Brain microvascular endothelial cell (primary cell): ENCODE results near the gene CORO1C.
A peak's percentile ranks its signal among the peaks of the same experiment; 100 is the strongest.

Source experiments
- DNase-seq: peaks from one replicate; pipeline ENCODE4 v3.0.0-alpha.2; 2020
- H3K27ac ChIP-seq: fragments of 250-450 bp; sonication (Bioruptor Pico); 2 replicates; pipeline ENCODE4 v1.5.1; 2020; ENCODE audit warnings: mild to moderate bottlenecking, moderate library complexity
- H3K27me3 ChIP-seq: fragments of 250-450 bp; sonication (Bioruptor Pico); replicated peaks from 2 replicates; pipeline ENCODE4 v1.5.1; 2020; ENCODE audit warnings: mild to moderate bottlenecking
- H3K36me3 ChIP-seq: fragments of 250-450 bp; sonication (Bioruptor Pico); replicated peaks from 2 replicates; pipeline ENCODE4 v1.5.1; 2020; ENCODE audit warnings: mild to moderate bottlenecking
- H3K4me3 ChIP-seq: 2 replicates; pipeline ENCODE4 v1.5.1; 2011; ENCODE audit warnings: low read depth, mild to moderate bottlenecking, control low read depth, low read length, moderate library complexity
- in situ Hi-C: cut with HindIII; loops from 2 replicates; pipeline ENCODE4 v1.10.0; 2017; ENCODE audit warnings: low sequenced_read_pairs, low pct_ligation_motif_present
- TF ChIP-seq, protein P1 (sequence below): IDR thresholded peaks from 2 replicates; pipeline ENCODE4 v1.5.1; 2011; ENCODE audit warnings: low read depth, mild to moderate bottlenecking, moderate library complexity, low read length, control low read depth, inconsistent platforms; ENCODE audit errors: missing control alignments

The CORO1C gene

DNA sequence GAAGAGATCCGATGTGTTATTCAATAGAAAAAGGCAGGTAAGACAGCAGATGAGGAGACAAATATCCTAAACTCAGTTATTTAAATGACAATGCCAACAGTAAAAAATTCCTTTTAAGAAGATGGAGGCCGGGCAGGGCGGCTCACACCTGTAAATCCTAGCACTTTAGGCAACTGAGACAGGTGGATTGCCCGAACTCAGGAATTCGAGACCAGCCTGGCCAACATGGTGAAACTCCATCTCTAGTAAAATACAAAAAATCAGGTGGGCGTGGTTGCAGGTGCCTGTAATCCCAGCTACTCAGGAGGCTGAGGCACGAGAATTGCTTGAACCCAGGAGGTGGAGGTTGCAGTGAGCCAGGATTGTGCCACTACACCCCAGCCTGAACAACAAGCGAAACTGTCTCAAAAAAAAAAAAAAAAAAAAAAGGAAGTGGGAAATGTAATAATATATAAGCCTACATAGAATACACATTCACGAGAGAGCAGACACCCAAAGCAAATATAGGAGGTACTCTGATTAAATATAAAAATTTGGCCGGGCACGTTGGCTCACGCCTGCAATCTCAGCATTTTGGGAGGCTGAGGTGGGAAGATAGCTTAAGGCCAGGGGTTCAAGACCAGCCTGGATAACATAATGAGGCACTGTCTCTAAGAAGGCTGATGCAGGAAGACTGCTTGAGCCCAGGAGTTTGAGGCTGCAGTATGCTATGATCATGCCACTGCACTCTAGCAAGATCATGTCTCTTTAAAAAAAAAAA, 19.0 kb downstream of the CORO1C start:
- H3K27me3 ChIP-seq = no peaks in the 10 kb centered on the region
- no peak for DNase-seq
- peaks cover 11% of the 10 kb centered on the region for H3K36me3 ChIP-seq
- H3K27ac ChIP-seq = no peak overlapping the region
- TF ChIP-seq, protein P1, sequence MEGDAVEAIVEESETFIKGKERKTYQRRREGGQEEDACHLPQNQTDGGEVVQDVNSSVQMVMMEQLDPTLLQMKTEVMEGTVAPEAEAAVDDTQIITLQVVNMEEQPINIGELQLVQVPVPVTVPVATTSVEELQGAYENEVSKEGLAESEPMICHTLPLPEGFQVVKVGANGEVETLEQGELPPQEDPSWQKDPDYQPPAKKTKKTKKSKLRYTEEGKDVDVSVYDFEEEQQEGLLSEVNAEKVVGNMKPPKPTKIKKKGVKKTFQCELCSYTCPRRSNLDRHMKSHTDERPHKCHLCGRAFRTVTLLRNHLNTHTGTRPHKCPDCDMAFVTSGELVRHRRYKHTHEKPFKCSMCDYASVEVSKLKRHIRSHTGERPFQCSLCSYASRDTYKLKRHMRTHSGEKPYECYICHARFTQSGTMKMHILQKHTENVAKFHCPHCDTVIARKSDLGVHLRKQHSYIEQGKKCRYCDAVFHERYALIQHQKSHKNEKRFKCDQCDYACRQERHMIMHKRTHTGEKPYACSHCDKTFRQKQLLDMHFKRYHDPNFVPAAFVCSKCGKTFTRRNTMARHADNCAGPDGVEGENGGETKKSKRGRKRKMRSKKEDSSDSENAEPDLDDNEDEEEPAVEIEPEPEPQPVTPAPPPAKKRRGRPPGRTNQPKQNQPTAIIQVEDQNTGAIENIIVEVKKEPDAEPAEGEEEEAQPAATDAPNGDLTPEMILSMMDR = no peak
- no peak overlapping the region for H3K4me3 ChIP-seq
- in situ Hi-C loops = no loop called here

DNA sequence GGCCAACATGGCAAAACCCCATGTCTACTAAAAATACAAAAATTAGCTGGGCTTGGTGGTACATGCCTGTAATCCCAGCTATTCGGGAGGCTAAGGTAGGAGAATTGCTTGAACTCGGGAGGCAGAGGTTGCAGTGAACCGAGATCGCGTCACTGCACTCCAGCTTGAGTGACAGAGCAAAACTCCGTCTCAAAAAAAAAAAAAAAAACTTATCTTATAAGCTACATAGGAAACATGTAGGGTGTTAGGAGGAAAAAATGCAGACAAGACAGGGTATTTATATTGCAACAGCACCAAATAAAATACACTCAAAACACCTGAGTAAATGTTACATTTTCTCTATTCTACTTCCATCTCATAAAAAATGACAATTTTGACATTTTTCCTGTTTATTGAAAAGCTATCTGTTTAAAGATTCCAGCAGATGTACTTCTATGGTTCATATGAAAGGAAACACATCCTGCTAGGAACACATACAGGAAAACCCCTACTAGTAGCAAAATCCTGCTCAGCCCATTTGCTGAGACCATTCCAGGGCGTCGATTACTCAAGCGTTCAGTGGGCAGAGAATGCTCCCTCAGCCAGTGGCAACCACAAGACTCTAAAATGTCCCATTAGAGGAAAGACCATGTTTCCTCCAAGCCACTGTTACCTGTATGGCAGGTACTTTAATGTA, 19.7 kb downstream of the CORO1C start:
- in situ Hi-C loops = no loop called here
- Histone ChIP-seq H3K36me3 (peaks cover 7% of the 10 kb centered on the region), H3K27ac (no peak overlapping the region), H3K27me3 (no peaks in the 10 kb centered on the region), H3K4me3 (no peak overlapping the region)
- DNase-seq = no peak
- TF ChIP-seq, protein P1 = no peak

DNA sequence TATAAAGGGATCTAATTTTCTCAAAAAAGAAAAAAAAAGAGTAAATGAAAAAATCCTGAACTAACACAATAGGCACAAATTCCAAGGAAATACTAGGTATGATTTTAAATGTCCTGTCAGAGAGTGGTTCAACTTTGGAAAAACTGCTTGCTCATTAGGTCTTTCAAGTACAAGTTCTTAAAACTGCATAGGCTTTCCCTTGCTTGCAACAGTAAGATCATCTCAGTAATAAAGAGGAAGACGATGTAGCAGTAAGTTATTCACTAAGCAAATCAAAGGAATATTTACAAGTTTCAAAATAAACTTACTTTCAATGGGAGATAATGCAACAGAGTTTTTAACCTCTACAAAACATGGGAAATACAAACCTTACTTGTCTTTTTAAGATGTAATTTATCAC, 21.6 kb downstream of the CORO1C start:
- no peak for DNase-seq
- TF ChIP-seq, protein P1 = no peak
- in situ Hi-C loops = no loop called here
- Histone ChIP-seq H3K27me3 (no peaks in the 10 kb centered on the region), H3K36me3 (peaks cover 8% of the 10 kb centered on the region), H3K4me3 (no peak overlapping the region), H3K27ac (no peak overlapping the region)

DNA sequence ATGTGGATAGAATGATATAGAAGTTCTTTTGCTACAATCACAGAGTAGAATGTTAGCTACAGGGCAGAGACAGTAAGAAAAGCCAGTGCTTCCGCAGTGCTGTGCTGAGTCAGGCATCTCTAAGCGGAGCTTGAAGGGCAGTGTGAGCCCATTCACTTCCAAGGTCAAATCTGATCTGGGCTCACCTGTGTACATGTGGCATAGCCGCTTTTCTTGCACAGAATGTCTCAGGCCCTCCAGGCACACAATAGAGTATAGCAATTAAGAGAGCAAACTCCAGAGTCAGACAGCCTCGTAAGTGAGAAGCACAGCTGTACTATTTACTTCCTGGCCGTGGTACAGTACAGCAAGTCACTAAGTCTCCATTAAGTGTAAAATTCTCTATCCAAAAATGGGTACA, 26.8 kb downstream of the CORO1C start:
- Histone ChIP-seq H3K4me3 (no peak overlapping the region), H3K27ac (no peak overlapping the region), H3K36me3 (peaks cover 23% of the 10 kb centered on the region), H3K27me3 (no peaks in the 10 kb centered on the region)
- no peak for DNase-seq
- in situ Hi-C loops = no loop called here
- TF ChIP-seq, protein P1 = no peak

DNA sequence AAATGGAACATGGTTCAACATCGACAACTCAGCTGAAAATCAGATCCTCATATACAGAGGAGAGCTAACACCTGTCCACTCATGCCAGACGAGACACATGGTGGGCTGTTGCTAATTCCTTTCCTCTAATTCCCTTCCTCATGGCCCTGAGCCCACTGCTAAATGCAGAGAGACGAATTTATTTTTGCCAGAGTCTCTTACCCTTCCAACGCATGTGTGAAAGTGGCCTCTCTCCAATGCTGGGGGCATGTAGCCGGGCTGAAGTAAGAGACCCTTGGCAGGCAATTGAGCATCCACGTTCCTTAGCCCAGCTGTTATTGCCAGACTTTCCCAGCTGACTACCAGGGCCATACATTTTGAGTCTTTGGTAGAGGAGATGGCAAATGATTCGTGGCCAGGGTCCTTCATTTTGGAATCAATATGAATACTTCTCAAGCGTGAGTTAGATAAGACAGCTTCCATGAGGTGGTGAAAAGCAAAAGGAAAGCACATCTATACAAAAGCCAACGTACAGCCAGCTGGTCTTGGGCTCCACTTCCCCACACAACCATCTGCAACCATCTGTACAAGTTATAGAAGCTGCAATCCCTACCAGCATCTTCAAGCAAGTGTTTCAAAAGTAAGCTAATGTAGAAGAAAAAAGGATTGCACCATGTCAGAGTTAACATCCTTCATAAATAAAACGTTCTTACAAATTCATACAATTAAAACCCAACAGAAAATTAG, 28.6 kb downstream of the CORO1C start:
- TF ChIP-seq, protein P1 = no peak
- Histone ChIP-seq H3K4me3 (no peak overlapping the region), H3K36me3 (peaks cover 40% of the 10 kb centered on the region), H3K27me3 (no peaks in the 10 kb centered on the region), H3K27ac (peak overlapping the region; percentile 76)
- in situ Hi-C loops = no loop called here
- DNase-seq = no peak
